ENCODE measurements around the gene PPM1M. TPM values are rescaled to one million over a fixed set of nuclear protein-coding genes. Genes with fewer than 3 reads are reported as not detected.

The PPM1M gene, protein sequence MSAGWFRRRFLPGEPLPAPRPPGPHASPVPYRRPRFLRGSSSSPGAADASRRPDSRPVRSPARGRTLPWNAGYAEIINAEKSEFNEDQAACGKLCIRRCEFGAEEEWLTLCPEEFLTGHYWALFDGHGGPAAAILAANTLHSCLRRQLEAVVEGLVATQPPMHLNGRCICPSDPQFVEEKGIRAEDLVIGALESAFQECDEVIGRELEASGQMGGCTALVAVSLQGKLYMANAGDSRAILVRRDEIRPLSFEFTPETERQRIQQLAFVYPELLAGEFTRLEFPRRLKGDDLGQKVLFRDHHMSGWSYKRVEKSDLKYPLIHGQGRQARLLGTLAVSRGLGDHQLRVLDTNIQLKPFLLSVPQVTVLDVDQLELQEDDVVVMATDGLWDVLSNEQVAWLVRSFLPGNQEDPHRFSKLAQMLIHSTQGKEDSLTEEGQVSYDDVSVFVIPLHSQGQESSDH
- 19.2 and 23.9 TPM in 2 replicates for polyA plus RNA-seq (2012; rRNA removed)
- polyA plus RNA-seq (2012; cell fraction: cytosol; rRNA removed): 11.7 and 15.6 TPM in 2 replicates
- 56.2 and 60.9 TPM in 2 replicates for polyA plus RNA-seq (2012; cell fraction: nucleus; rRNA removed)

DNA sequence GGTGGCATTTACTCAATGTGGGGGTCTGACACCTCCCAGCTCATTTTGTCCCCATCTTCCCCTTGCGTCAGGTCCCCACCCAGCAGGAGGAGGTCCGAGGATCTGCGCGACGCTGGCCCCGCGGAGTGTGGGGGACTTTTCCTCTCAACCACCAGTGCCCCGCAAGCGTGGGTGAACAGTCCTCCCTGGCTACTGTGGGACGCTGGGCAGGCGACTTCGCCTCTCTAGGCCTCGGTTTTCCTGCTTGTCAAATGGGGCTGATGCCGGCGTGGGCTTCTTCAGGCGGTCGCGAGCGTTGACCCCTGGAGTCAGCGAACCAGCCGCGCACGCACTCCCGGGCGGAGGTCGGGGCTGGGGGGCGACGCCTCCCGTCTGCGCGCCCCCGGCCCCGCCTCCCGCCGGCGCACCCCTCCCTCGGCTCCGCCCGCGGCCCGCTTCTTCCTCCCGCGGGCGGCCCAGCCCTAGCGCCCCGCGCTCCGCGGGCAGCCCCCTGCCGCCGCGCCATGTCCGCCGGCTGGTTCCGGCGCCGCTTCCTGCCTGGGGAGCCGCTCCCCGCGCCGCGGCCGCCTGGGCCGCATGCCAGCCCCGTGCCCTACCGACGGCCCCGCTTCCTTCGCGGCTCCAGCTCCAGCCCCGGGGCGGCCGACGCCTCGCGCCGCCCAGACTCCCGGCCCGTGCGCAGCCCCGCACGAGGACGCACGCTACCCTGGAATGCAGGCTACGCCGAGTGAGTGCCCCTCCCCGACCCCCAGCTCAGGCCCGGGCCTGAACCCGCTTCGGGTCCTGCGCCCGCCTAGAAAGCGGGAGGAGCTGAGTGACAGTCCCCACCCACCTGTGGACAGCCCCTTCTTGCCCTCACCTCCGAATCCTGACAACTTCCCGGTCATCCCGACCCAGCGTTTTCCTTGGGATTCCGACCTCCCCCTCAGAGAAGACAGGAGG lies at the start of gene PPM1M:
Gene PPM1M (plus strand): TSS at position 438 of the 942 bp plus-strand sequence. CDS start 66 bp downstream, at position 504.
- H3K27ac ChIP-seq (ENCODE audit: low read depth in 2 of 2, low read length in 1 of 2): peak within 1 kb of the TSS; percentile 30 to 73; a peak in 3 of 4 replicates
- H3K9me3 ChIP-seq: no peaks in the 10 kb centered on the region
- H2AFZ ChIP-seq (ENCODE audit: low read depth): peak within 1 kb of the TSS; percentile 81; the same call in 1 of the 2 replicates
- no peaks in the 10 kb centered on the region for H3K27me3 ChIP-seq (ENCODE audit: insufficient read depth)
- no peaks in the 10 kb centered on the region for H3K79me2 ChIP-seq (ENCODE audit: insufficient read depth)
- H3K4me3 ChIP-seq (ENCODE audit: low read depth in 2 of 2, low read length in 1 of 2): peak within 1 kb of the TSS; percentile 57 to 60
- CTCF ChIA-PET: interaction anchor here (0.6 to 2.7 kb wide), 8 partner anchors 10 to 636 kb away, joined by 3 to 12 read pairs (median 6); partner anchors contain the start of gene WDR82
- H4K20me1 ChIP-seq (ENCODE audit: insufficient read depth): no peaks in the 10 kb centered on the region
- TF ChIP-seq NFIC (IDR thresholded peaks at IDR 0.05; ENCODE audit: borderline replicate concordance) (peak; percentile 13; the same call in 1 of the 2 replicates), MXI1 (IDR thresholded peaks at IDR 0.05; ENCODE audit: low read depth, low read length) (peak; percentile 61; the same call in 1 of the 2 replicates), GABPA (IDR thresholded peaks at IDR 0.05; ENCODE audit: low read depth) (no peak), NRF1 (IDR thresholded peaks at IDR 0.05; ENCODE audit: low read depth, low read length) (0 out of 2 replicates have a peak, but pooled peaks have one; percentile 22), FOXM1 (IDR thresholded peaks at IDR 0.05; ENCODE audit: low read depth) (no peak), GATA2 (CRISPR knock-in tag; IDR thresholded peaks at IDR 0.05) (no peak)
- TF ChIP-seq, protein P1, sequence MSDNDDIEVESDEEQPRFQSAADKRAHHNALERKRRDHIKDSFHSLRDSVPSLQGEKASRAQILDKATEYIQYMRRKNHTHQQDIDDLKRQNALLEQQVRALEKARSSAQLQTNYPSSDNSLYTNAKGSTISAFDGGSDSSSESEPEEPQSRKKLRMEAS (IDR thresholded peaks at IDR 0.05; ENCODE audit: low read depth): peak; percentile 88
- TF ChIP-seq, protein P2, sequence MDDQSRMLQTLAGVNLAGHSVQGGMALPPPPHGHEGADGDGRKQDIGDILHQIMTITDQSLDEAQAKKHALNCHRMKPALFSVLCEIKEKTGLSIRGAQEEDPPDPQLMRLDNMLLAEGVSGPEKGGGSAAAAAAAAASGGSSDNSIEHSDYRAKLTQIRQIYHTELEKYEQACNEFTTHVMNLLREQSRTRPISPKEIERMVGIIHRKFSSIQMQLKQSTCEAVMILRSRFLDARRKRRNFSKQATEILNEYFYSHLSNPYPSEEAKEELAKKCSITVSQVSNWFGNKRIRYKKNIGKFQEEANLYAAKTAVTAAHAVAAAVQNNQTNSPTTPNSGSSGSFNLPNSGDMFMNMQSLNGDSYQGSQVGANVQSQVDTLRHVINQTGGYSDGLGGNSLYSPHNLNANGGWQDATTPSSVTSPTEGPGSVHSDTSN (IDR thresholded peaks at IDR 0.05): peak; percentile 29; the same call in 1 of the 2 replicates
- H3K36me3 ChIP-seq (replicated peaks in 1 of 2; ENCODE audit: control insufficient read depth in 1 of 2, insufficient read depth in 2 of 2, low read length in 1 of 2): peaks cover 2 to 17% of the 10 kb centered on the region in 2 experiments
- H3K9me2 ChIP-seq: no peaks in the 10 kb centered on the region
- peaks cover 4 to 43% of the 10 kb centered on the region in 2 experiments; a peak in 3 of 4 replicates for H3K4me1 ChIP-seq (ENCODE audit: control insufficient read depth in 1 of 2, insufficient read depth in 2 of 2, low read depth in 1 of 2, low read length in 1 of 2)
- H3K4me2 ChIP-seq: peak within 1 kb of the TSS; percentile 88
- 8% methylated on average over 19 of the region's 98 CpGs for WGBS (ENCODE audit: low lambda C conversion rate)
- H3F3A ChIP-seq (replicated peaks; ENCODE audit: insufficient read depth): peaks cover 37% of the 10 kb centered on the region
- H3K9ac ChIP-seq: peak within 1 kb of the TSS; percentile 59; the same call in 1 of the 2 replicates
- DNase-seq: peak; percentile 90
- POLR2A ChIA-PET: interaction anchor here (1.0 to 1.9 kb wide), 5 partner anchors 8 to 42 kb away, joined by 3 to 10 read pairs (median 3); partner anchors contain the start of genes GLYCTK and WDR82

DNA sequence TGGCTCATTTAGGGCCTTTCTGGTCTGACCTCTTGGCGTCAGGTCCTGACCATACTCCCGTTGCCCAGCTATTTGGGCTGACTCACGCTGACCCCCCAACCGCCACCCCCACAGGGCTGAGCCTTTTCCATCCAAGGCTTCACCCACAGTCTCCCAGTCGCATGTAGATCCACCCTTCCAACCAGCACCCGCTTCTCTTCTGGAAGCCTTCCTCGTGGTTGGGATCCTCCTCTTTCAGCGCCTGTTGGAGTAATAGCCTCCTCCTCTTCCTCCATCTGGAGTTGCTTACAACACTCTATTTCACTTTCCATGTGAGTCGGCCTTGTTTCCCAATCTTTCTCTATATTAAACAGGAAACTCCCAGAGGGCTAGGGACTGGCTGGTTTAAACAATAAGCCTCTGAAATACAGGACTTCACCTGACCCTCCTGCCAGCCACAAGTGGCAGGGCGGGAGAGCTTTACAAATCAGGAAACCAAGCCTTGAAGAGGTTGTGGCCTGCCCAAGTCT lies 49.7 kb upstream of the PPM1M start:
- no peak overlapping the region for H3K27ac ChIP-seq (ENCODE audit: low read depth in 2 of 2, low read length in 1 of 2)
- H4K20me1 ChIP-seq (ENCODE audit: insufficient read depth): no peaks in the 10 kb centered on the region
- H3K9me2 ChIP-seq: no peaks in the 10 kb centered on the region
- peaks cover 5% of the 10 kb centered on the region for H3F3A ChIP-seq (replicated peaks; ENCODE audit: insufficient read depth)
- WGBS (ENCODE audit: low lambda C conversion rate): 84% methylated on average over 6 of the region's 10 CpGs
- H3K79me2 ChIP-seq (ENCODE audit: insufficient read depth): peaks cover 27% of the 10 kb centered on the region
- no peaks in the 10 kb centered on the region for H3K27me3 ChIP-seq (ENCODE audit: insufficient read depth)
- H3K4me3 ChIP-seq (ENCODE audit: low read depth in 2 of 2, low read length in 1 of 2): no peak overlapping the region
- no peak overlapping the region for H3K9ac ChIP-seq
- DNase-seq: no peak
- no peak overlapping the region for H2AFZ ChIP-seq (ENCODE audit: low read depth)
- ChIA-PET POLR2A (no interaction called here), CTCF (interaction anchor here (0.6 to 2.0 kb wide), 4 partner anchors 21 to 188 kb away, joined by 3 to 9 read pairs (median 3); no protein-coding TSS in a partner anchor)
- H3K4me2 ChIP-seq: no peak overlapping the region
- no peaks in the 10 kb centered on the region for H3K9me3 ChIP-seq
- H3K4me1 ChIP-seq (ENCODE audit: control insufficient read depth in 1 of 2, insufficient read depth in 2 of 2, low read depth in 1 of 2, low read length in 1 of 2): peaks cover 7 to 23% of the 10 kb centered on the region in 2 experiments
- peaks cover 6 to 10% of the 10 kb centered on the region in 2 experiments for H3K36me3 ChIP-seq (replicated peaks in 1 of 2; ENCODE audit: control insufficient read depth in 1 of 2, insufficient read depth in 2 of 2, low read length in 1 of 2)
- TF ChIP-seq POLR2AphosphoS5 (IDR thresholded peaks at IDR 0.05; ENCODE audit: low read depth, low read length) (no peak), EZH2phosphoT487 (IDR thresholded peaks at IDR 0.05; ENCODE audit: borderline replicate concordance, low read depth) (no peak), RXRA (IDR thresholded peaks at IDR 0.05; ENCODE audit: borderline replicate concordance, low read depth) (no peak), SIN3A (IDR thresholded peaks at IDR 0.05; ENCODE audit: borderline replicate concordance, low read depth, low read length) (no peak), ELF1 (IDR thresholded peaks at IDR 0.05) (no peak), TCF12 (IDR thresholded peaks at IDR 0.05) (no peak), EP300 (IDR thresholded peaks at IDR 0.05; ENCODE audit: borderline replicate concordance in 1 of 2, low read depth in 1 of 2, low read length in 1 of 2) (no peak), NRF1 (IDR thresholded peaks at IDR 0.05; ENCODE audit: low read depth, low read length) (no peak), FOXM1 (IDR thresholded peaks at IDR 0.05; ENCODE audit: low read depth) (no peak), FOXJ3 (CRISPR knock-in tag; IDR thresholded peaks at IDR 0.05) (no peak), RAD21 (IDR thresholded peaks at IDR 0.05; ENCODE audit: low read length) (no peak), GABPA (IDR thresholded peaks at IDR 0.05; ENCODE audit: low read depth) (no peak)
- TF ChIP-seq, protein P3, sequence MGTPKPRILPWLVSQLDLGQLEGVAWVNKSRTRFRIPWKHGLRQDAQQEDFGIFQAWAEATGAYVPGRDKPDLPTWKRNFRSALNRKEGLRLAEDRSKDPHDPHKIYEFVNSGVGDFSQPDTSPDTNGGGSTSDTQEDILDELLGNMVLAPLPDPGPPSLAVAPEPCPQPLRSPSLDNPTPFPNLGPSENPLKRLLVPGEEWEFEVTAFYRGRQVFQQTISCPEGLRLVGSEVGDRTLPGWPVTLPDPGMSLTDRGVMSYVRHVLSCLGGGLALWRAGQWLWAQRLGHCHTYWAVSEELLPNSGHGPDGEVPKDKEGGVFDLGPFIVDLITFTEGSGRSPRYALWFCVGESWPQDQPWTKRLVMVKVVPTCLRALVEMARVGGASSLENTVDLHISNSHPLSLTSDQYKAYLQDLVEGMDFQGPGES (IDR thresholded peaks at IDR 0.05; ENCODE audit: low read depth, low read length): no peak
- TF ChIP-seq, protein P4, sequence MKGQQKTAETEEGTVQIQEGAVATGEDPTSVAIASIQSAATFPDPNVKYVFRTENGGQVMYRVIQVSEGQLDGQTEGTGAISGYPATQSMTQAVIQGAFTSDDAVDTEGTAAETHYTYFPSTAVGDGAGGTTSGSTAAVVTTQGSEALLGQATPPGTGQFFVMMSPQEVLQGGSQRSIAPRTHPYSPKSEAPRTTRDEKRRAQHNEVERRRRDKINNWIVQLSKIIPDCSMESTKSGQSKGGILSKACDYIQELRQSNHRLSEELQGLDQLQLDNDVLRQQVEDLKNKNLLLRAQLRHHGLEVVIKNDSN (IDR thresholded peaks at IDR 0.05; ENCODE audit: borderline replicate concordance, low read depth): no peak

Data from SK-N-SH (cell line).